Measurements from ENCODE around the gene SLAIN2.

GRCh38 chr4:48311896-48312295, 29.4 kb upstream of the SLAIN2 start:
- TF ChIP-seq POLR2AphosphoS5 (IDR thresholded peaks at IDR 0.05; ENCODE audit: low read depth, low read length) (no peak), SIN3A (IDR thresholded peaks at IDR 0.05; ENCODE audit: borderline replicate concordance, insufficient read depth, low read length) (no peak), FOXP2 (optimal IDR thresholded peaks at IDR 0.05; ENCODE audit: borderline replicate concordance, extremely low read depth, extremely low read length, insufficient read depth) (no peak), TAF1 (IDR thresholded peaks at IDR 0.05; ENCODE audit: borderline replicate concordance, insufficient read depth, low read length) (no peak), REST (IDR thresholded peaks at IDR 0.05; ENCODE audit: insufficient read depth in 1 of 2, low read depth in 2 of 2, low read length in 2 of 2) (no peak)

Data from PFSK-1 (cell line).